Cardiac fibroblast (primary cell): ENCODE results near the gene OTX2.

ENCODE experiments used
- DNase-seq, 2 donors: peaks; one replicate each; pipeline versions ENCODE4 v3.0.0 to v3.0.0-alpha.2; 2010; ENCODE audit warnings: low read depth in 2 of 2
- H3K4me3 ChIP-seq, 2 donors: replicated peaks in 1 of 2; 1 replicate in 1 of 2; 2 replicates in 1 of 2; pipeline ENCODE4 v1.5.1; 2011; ENCODE audit warnings: low read depth in 2 of 2, low read length in 2 of 2, mild to moderate bottlenecking in 2 of 2, moderate library complexity in 1 of 2
- CTCF ChIP-seq: IDR thresholded peaks from one replicate; pipeline ENCODE4 v1.5.1; 2011; ENCODE audit warnings: low read depth, mild to moderate bottlenecking, low read length, inconsistent platforms

The OTX2 gene

GRCh38 chr14:56796259-56796658 lies 14.0 kb downstream of the OTX2 start:
- no peak overlapping the region for H3K4me3 ChIP-seq
- no peak for DNase-seq
- no peak for TF ChIP-seq CTCF

- no peak for DNase-seq
- TF ChIP-seq CTCF: no peak
- H3K4me3 ChIP-seq: no peak overlapping the region
Observed at GRCh38 chr14:56795284-56795622, 15.0 kb downstream of the OTX2 start.

GRCh38 chr14:56794557-56795283 lies 15.6 kb downstream of the OTX2 start:
- no peak for DNase-seq
- no peak overlapping the region for H3K4me3 ChIP-seq
- no peak for TF ChIP-seq CTCF

GRCh38 chr14:56794088-56794556 lies 16.2 kb downstream of the OTX2 start:
- no peak overlapping the region for H3K4me3 ChIP-seq
- no peak for TF ChIP-seq CTCF
- no peak for DNase-seq

GRCh38 chr14:56789955-56790354 lies 20.3 kb downstream of the OTX2 start:
- TF ChIP-seq CTCF: no peak
- no peak for DNase-seq
- no peak overlapping the region for H3K4me3 ChIP-seq

- no peak overlapping the region for H3K4me3 ChIP-seq
- no peak for TF ChIP-seq CTCF
- DNase-seq: no peak
Observed at GRCh38 chr14:56787530-56787929, 22.7 kb downstream of the OTX2 start.

- H3K4me3 ChIP-seq: no peak overlapping the region
- peak in 1 of 2 donors; percentile 6 for DNase-seq
- TF ChIP-seq CTCF: no peak
Observed at GRCh38 chr14:56782711-56783110, 27.6 kb downstream of the OTX2 start.
